H9 (cell line): ENCODE results near the gene RSAD2. TPM values are rescaled to one million over a fixed set of nuclear protein-coding genes. Genes with fewer than 3 reads are reported as not detected.

Experiments used
- DNase-seq: peaks from one replicate; pipeline ENCODE4 v3.0.0-alpha.2; 2017
- H2AFZ ChIP-seq: one replicate; pipeline ENCODE4 v1.6.1; 2013; ENCODE audit warnings: mild to moderate bottlenecking, low read length, control low read depth, moderate library complexity
- H2AK5ac ChIP-seq: 2 replicates; pipeline ENCODE4 v1.6.1; 2013; ENCODE audit warnings: low read length, control low read depth, mixed read lengths; ENCODE audit not compliant: insufficient read length
- H2BK120ac ChIP-seq: one replicate; pipeline ENCODE4 v1.6.1; 2013; ENCODE audit warnings: low read depth, mild to moderate bottlenecking, low read length, control low read depth, inconsistent platforms; ENCODE audit not compliant: poor library complexity, severe bottlenecking
- H2BK12ac ChIP-seq: 2 replicates; pipeline ENCODE4 v1.6.1; 2013; ENCODE audit warnings: low read length, control low read depth, mixed read lengths, low read depth; ENCODE audit not compliant: insufficient read length
- H2BK15ac ChIP-seq: 2 replicates; pipeline ENCODE4 v1.6.1; 2013; ENCODE audit warnings: low read depth, low read length, control low read depth
- H2BK20ac ChIP-seq: one replicate; pipeline ENCODE4 v1.6.1; 2013; ENCODE audit warnings: low read depth, mild to moderate bottlenecking, low read length, control low read depth, inconsistent platforms; ENCODE audit not compliant: poor library complexity, severe bottlenecking
- H2BK5ac ChIP-seq: 2 replicates; pipeline ENCODE4 v1.6.1; 2013; ENCODE audit warnings: low read length, control low read depth, mixed read lengths; ENCODE audit not compliant: insufficient read length
- H3K14ac ChIP-seq: 2 replicates; pipeline ENCODE4 v1.6.1; 2013; ENCODE audit warnings: low read length, control low read depth; ENCODE audit not compliant: insufficient read depth
- H3K18ac ChIP-seq: 2 replicates; pipeline ENCODE4 v1.6.1; 2013; ENCODE audit warnings: low read depth, mild to moderate bottlenecking, mixed read lengths, low read length, control low read depth; ENCODE audit not compliant: insufficient read length
- H3K23ac ChIP-seq: 2 replicates; pipeline ENCODE4 v1.6.1; 2013; ENCODE audit warnings: low read length, control low read depth, mixed read lengths, low read depth; ENCODE audit not compliant: insufficient read length
- H3K23me2 ChIP-seq: 2 replicates; pipeline ENCODE4 v1.6.1; 2013; ENCODE audit warnings: low read depth, mild to moderate bottlenecking, mixed read lengths, low read length, control low read depth; ENCODE audit not compliant: insufficient read length, poor library complexity, severe bottlenecking
- H3K27ac ChIP-seq: 2 replicates; pipeline ENCODE4 v1.5.1; 2013; ENCODE audit warnings: low read length, control low read depth, mixed read lengths, low read depth; ENCODE audit not compliant: insufficient read length
- H3K27me3 ChIP-seq: 2 replicates; pipeline ENCODE4 v1.6.1; 2013; ENCODE audit warnings: low read length, control low read depth, inconsistent platforms; ENCODE audit not compliant: insufficient read depth
- H3K4ac ChIP-seq: 2 replicates; pipeline ENCODE4 v1.6.1; 2013; ENCODE audit warnings: low read depth, mild to moderate bottlenecking, control low read depth, inconsistent platforms, low read length, moderate library complexity
- H3K4me1 ChIP-seq: 2 replicates; pipeline ENCODE4 v1.6.1; 2013; ENCODE audit warnings: low read length, control low read depth, inconsistent platforms; ENCODE audit not compliant: insufficient read depth
- H3K4me2 ChIP-seq: 2 replicates; pipeline ENCODE4 v1.6.1; 2013; ENCODE audit warnings: low read length, control low read depth, mixed read lengths; ENCODE audit not compliant: insufficient read length, insufficient read depth
- H3K56ac ChIP-seq: 2 replicates; pipeline ENCODE4 v1.6.1; 2013; ENCODE audit warnings: low read depth, mild to moderate bottlenecking, mixed read lengths, low read length, control low read depth; ENCODE audit not compliant: insufficient read length
- H3K79me1 ChIP-seq: 2 replicates; pipeline ENCODE4 v1.6.1; 2013; ENCODE audit warnings: low read depth, mild to moderate bottlenecking, moderate library complexity, low read length, control low read depth, inconsistent platforms; ENCODE audit not compliant: insufficient read depth, poor library complexity, severe bottlenecking
- H3K79me2 ChIP-seq: 2 replicates; pipeline ENCODE4 v1.6.1; 2013; ENCODE audit warnings: low read length, control low read depth, inconsistent platforms; ENCODE audit not compliant: insufficient read depth
- H3K9ac ChIP-seq: 2 replicates; pipeline ENCODE4 v1.6.1; 2013; ENCODE audit warnings: low read length, control low read depth, mixed read lengths; ENCODE audit not compliant: insufficient read length; ENCODE audit errors: extremely low read depth
- H3K9me3 ChIP-seq: one replicate; pipeline ENCODE4 v1.6.1; 2013; ENCODE audit warnings: low read depth, low read length, inconsistent platforms; ENCODE audit not compliant: control insufficient read depth
- H3T11ph ChIP-seq: one replicate; pipeline ENCODE4 v1.6.1; 2013; ENCODE audit warnings: mild to moderate bottlenecking, low read length, control low read depth, inconsistent platforms
- H4K20me1 ChIP-seq: one replicate; pipeline ENCODE4 v1.6.1; 2013; ENCODE audit not compliant: control insufficient read depth, insufficient read length, insufficient read depth
- H4K5ac ChIP-seq: 2 replicates; pipeline ENCODE4 v1.6.1; 2013; ENCODE audit warnings: low read depth, mild to moderate bottlenecking, mixed read lengths, low read length, control low read depth; ENCODE audit not compliant: insufficient read length
- H4K8ac ChIP-seq: replicated peaks from 2 replicates; pipeline ENCODE4 v1.6.1; 2013; ENCODE audit warnings: low read length, control low read depth, mixed read lengths, low read depth; ENCODE audit not compliant: insufficient read length
- H4K91ac ChIP-seq: 2 replicates; pipeline ENCODE4 v1.6.1; 2013; ENCODE audit warnings: low read depth, mild to moderate bottlenecking, moderate library complexity, mixed read lengths, low read length, control low read depth; ENCODE audit not compliant: insufficient read length
- H3K27ac Mint-ChIP-seq, 3 experiments: 2 replicates in 2 of 3; 3 replicates in 1 of 3; pipeline ENCODE4 v1.8.0; 2020 to 2021; ENCODE audit warnings: mixed read lengths in 3 of 3, mild to moderate bottlenecking in 1 of 3, moderate library complexity in 1 of 3
- H3K27me3 Mint-ChIP-seq: 2 replicates; pipeline ENCODE4 v1.8.0; 2021; ENCODE audit warnings: low read depth, mild to moderate bottlenecking, moderate library complexity, mixed read lengths
- H3K36me3 Mint-ChIP-seq, 3 experiments: 2 replicates in 2 of 3; 3 replicates in 1 of 3; pipeline ENCODE4 v1.8.0; 2020 to 2021; ENCODE audit warnings: low read depth in 3 of 3, mixed read lengths in 3 of 3; ENCODE audit not compliant: insufficient read depth in 1 of 3
- H3K4me1 Mint-ChIP-seq, 2 experiments: 2 replicates each; pipeline ENCODE4 v1.8.0; 2020; ENCODE audit warnings: mixed read lengths in 2 of 2
- H3K4me3 Mint-ChIP-seq, 2 experiments: 2 replicates in 1 of 2; 3 replicates in 1 of 2; pipeline ENCODE4 v1.8.0; 2020 to 2021; ENCODE audit warnings: mild to moderate bottlenecking in 2 of 2, mixed read lengths in 2 of 2, moderate library complexity in 1 of 2
- H3K9me3 Mint-ChIP-seq, 2 experiments: 2 replicates in 1 of 2; 3 replicates in 1 of 2; pipeline ENCODE4 v1.8.0; 2020; ENCODE audit warnings: mild to moderate bottlenecking in 2 of 2, mixed read lengths in 2 of 2, moderate library complexity in 1 of 2
- total RNA-seq: library from RNA; stranded (reverse); gene quantifications from 2 replicates; pipeline ENCODE4 v1.2.1, GENCODE V29; 2021
- TF ChIP-seq, protein P1 (sequence below): fragments of 200-600 bp; sonication (generic); conservative IDR thresholded peaks from 3 replicates; pipeline ENCODE4 v1.8.0; 2021; ENCODE audit warnings: antibody characterized with exemption, mild to moderate bottlenecking

Gene RSAD2
- total RNA-seq, 1 experiment from 2014 or later = not detected

- Mint-ChIP-seq H3K27me3 (no peaks in the 10 kb centered on the region; the same call in none of the 2 replicates), H3K9me3 (peaks cover 44 to 55% of the 10 kb centered on the region in 2 experiments), H3K27ac (no peak overlapping the region), H3K4me3 (no peak overlapping the region), H3K4me1 (no peaks in the 10 kb centered on the region; a peak in 1 of 4 replicates), H3K36me3 (peaks cover 9 to 28% (median 11%) of the 10 kb centered on the region in 3 experiments)
- no peaks in the 10 kb centered on the region for H3K9me3 ChIP-seq
- no peaks in the 10 kb centered on the region for H3K4me1 ChIP-seq
- H3K23me2 ChIP-seq = no peaks in the 10 kb centered on the region
- H3K27me3 ChIP-seq = no peaks in the 10 kb centered on the region
- H3K79me1 ChIP-seq = no peaks in the 10 kb centered on the region
- no peak overlapping the region for H2AFZ ChIP-seq
- no peak overlapping the region for H2AK5ac ChIP-seq
- no peak overlapping the region for H3K18ac ChIP-seq
- H4K5ac ChIP-seq = no peak overlapping the region
- no peak overlapping the region for H3K9ac ChIP-seq
- no peak overlapping the region for H3K56ac ChIP-seq
- no peak overlapping the region for H3K14ac ChIP-seq
- H4K20me1 ChIP-seq = no peaks in the 10 kb centered on the region
- H4K91ac ChIP-seq = no peak overlapping the region
- H2BK12ac ChIP-seq = no peak overlapping the region
- no peak overlapping the region for H2BK5ac ChIP-seq
- H3K4me2 ChIP-seq = no peak overlapping the region
- H2BK20ac ChIP-seq = no peak overlapping the region
- TF ChIP-seq, protein P1, sequence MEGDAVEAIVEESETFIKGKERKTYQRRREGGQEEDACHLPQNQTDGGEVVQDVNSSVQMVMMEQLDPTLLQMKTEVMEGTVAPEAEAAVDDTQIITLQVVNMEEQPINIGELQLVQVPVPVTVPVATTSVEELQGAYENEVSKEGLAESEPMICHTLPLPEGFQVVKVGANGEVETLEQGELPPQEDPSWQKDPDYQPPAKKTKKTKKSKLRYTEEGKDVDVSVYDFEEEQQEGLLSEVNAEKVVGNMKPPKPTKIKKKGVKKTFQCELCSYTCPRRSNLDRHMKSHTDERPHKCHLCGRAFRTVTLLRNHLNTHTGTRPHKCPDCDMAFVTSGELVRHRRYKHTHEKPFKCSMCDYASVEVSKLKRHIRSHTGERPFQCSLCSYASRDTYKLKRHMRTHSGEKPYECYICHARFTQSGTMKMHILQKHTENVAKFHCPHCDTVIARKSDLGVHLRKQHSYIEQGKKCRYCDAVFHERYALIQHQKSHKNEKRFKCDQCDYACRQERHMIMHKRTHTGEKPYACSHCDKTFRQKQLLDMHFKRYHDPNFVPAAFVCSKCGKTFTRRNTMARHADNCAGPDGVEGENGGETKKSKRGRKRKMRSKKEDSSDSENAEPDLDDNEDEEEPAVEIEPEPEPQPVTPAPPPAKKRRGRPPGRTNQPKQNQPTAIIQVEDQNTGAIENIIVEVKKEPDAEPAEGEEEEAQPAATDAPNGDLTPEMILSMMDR = no peak
- no peak overlapping the region for H3K23ac ChIP-seq
- H2BK15ac ChIP-seq = no peak overlapping the region
- no peak overlapping the region for H3K4ac ChIP-seq
- no peak overlapping the region for H2BK120ac ChIP-seq
- DNase-seq = no peak
- no peak overlapping the region for H3T11ph ChIP-seq
- H3K27ac ChIP-seq = no peak overlapping the region
- H4K8ac ChIP-seq = no peak overlapping the region
- no peaks in the 10 kb centered on the region for H3K79me2 ChIP-seq
Observed at GRCh38 chr2:6834163-6834562, 43.4 kb upstream of the RSAD2 start.
